HG03457 (cell line): Measurements from ENCODE around the gene KHK.

ENCODE experiments used
- ATAC-seq: cut with Tn5 transposase; IDR thresholded peaks from one replicate; pipeline ENCODE4 v1.9.1; 2021; ENCODE audit warnings: moderate number of reproducible peaks; ENCODE audit not compliant: unreplicated experiment

Gene KHK

DNA sequence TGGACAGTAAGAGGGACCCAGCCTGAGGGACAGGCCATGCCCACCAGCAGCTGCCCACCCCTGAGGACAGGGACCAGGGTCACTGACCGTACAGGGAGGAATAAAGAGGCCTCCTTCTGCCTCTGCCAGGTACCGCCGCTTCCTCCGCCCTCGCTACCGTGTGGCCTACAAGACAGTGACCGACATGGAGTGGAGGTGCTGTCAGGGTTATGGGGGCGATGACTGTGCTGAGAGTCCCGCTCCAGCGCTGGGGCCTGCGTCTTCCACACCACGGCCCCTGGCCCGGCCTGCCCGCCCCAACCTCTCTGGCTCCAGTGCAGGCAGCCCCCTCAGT lies 6.0 kb upstream of the KHK start:
- ATAC-seq: no peak

- no peak for ATAC-seq
Observed at GRCh38 chr2:27081984-27082772, 4.4 kb upstream of the KHK start.

GRCh38 chr2:27082773-27083409 lies 3.7 kb upstream of the KHK start:
- no peak for ATAC-seq

GRCh38 chr2:27083410-27084296 lies 2.9 kb upstream of the KHK start:
- ATAC-seq: no peak

DNA sequence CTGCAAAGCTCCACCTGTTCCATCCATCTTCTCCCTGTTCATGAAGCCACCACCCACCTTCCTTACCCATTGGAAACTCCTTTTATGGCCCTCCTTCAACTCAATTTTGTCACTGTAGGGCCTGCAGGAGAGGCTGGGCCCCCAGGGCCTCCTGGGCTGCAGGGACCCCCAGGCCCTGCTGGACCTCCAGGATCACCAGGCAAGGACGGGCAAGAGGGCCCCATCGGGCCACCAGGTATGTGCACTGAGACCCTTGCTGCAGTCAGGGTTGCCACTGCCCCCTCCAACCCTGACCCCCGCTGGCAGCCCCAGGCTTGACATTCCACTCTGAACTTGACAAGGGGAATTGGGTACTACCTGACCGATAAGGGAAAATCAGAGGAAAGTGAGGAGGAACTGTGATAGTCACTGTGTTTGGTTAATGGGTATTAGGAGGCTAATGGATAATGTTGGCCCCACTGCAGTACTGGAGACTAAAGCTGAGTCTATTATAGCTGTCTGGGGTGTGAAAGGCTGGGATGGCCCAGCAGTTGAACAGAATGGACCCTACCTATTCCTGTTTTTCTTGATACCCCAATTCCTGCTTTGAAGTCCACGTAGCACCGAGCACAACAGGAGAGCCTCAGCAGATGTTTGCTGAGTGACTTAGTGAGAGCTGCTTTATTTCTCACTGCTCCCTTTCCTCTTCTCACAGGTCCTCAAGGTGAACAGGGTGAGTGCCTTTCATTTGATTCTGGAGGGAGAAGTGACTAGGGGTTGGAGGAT lies 2.1 kb upstream of the KHK start:
- ATAC-seq: no peak

GRCh38 chr2:27085062-27085672 lies 1.4 kb upstream of the KHK start:
- ATAC-seq: no peak

DNA sequence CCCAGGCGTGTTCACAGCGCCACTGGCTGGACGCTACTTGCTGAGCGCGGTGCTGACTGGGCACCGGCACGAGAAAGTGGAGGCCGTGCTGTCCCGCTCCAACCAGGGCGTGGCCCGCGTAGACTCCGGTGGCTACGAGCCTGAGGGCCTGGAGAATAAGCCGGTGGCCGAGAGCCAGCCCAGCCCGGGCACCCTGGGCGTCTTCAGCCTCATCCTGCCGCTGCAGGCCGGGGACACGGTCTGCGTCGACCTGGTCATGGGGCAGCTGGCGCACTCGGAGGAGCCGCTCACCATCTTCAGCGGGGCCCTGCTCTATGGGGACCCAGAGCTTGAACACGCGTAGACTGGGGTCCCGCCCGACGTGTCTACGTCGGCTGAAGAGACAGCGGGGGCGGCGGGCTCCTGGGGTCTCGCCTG lies 891 bp upstream of the KHK start:
- no peak for ATAC-seq

- peak; percentile 54 for ATAC-seq
Observed at GRCh38 chr2:27086090-27086723, 365 bp upstream of the KHK start.

GRCh38 chr2:27087823-27088410 lies 1.3 kb downstream of the KHK start:
- ATAC-seq: no peak

GRCh38 chr2:27088634-27089033 lies 2.1 kb downstream of the KHK start:
- no peak for ATAC-seq

GRCh38 chr2:27089111-27089954 lies 2.8 kb downstream of the KHK start:
- ATAC-seq: no peak

- no peak for ATAC-seq
Observed at GRCh38 chr2:27091746-27092695, 5.4 kb downstream of the KHK start.

DNA sequence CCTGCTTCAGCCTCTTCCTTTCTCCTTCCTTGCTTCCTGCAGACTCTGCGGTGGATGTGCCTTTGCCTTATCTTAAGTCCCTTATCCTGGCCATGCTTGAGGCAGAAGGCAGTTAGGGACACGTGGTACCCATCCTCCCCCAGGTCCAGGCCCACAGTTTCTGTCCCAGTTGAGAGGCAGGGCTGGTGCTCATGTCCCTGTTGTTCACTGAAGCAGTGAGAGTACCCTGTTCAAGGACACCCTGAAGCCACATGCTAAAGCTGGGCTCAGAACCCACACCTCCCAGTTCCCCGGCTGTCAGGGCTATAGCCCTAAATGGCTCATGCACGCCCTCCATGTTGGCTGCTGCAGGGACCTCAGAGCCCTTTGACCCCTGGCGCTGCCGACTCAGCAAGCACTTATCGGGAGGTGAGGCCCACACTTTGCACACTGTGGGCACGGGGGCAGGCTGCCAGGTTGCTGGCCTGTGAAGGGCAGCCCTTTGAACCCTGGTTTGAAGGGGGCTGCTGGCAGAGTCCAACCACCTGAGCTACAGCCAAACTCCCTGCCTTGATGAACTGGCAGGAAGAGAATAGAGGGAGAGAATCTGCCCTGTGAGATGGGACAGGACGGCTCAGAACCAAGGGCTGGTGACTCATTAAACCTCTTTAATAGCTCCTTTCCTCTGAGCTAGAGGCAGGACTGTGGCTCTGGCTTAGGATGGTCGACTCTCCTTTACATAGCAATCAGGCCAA lies 6.3 kb downstream of the KHK start:
- ATAC-seq: no peak

DNA sequence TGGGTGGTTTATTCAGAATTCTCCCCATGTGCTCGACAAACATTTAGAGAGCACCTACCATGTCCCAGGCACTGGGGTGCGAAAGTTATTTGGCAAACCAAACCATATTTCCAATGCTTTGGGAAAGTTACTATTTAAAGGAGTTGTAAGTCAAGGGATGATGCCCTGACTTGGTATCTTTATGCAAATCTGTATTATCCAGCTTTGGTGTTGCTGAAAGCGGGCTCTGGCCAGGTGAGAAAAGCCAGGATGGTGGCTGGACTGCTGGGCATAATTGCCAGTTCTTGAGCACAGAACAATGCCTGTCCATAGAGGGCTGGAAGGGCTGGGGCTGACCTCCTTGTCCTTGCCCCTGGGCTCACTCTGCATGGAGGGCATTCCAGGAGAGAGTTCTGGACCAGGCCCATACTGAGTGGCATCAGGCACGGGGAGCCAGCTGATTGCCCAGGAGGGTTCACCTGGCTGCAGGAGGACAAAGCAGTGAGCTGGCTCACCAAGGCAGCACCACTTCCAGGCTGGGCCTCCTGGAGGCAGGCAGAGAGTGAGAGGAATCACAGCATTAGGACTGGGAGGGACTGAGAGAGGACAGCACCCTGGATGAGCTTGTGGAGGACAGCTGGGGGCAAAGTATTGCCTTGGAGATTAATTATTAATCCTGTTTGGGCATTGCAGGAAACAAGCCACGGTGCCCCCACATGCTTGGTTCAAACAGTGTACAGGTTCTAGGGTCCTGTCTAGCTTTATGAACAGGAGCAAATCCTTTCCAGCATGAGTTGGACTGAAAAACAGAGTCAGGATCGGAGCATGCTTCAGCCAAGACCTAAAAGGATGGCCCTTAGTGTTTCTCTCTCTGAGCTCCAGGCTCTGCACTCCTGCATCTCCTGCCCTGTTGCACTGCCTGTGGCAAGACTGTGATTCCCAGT lies 7.1 kb downstream of the KHK start:
- no peak for ATAC-seq

DNA sequence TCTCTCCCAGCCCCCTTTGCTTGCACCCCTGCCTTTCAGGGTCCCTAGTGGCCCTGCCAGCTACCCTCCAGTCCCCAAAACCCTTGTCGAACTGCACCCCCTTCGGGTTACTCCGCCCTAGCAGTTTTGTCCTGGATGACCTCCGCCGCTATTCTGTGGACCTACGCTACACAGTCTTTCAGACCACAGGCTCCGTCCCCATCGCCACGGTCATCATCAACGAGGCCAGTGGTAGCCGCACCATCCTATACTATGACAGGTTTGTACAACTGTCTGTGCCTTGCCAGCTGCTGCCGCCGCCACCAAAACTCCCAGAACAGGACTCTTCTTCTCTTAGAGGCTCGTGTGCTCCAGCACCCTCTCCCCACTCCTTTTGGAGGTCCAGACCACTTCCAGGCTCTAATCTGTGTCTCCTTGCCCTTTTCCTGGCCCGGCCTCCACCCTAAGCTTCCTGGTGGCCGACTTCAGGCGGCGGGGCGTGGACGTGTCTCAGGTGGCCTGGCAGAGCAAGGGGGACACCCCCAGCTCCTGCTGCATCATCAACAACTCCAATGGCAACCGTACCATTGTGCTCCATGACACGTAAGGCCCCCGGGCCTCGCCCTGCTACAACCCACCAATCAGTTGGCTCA lies 7.9 kb downstream of the KHK start:
- no peak for ATAC-seq

- no peak for ATAC-seq
Observed at GRCh38 chr2:27095427-27095744, 8.8 kb downstream of the KHK start.
